HepG2 (cell line): ENCODE data around the gene THADA. TPM values are rescaled to one million over a fixed set of nuclear protein-coding genes. Genes with fewer than 3 reads are reported as not detected.

Experiments used
- ATAC-seq: fragments of 200-7000 bp; cut with Tn5 transposase; 3 replicates; pipeline ENCODE4 v1.9.1; 2020; ENCODE audit warnings: mild to moderate bottlenecking, moderate library complexity
- BruUV-seq: library from RNA; stranded (reverse); fragments of 400-500 nt; replicated peaks from 2 replicates; lab custom pipeline; 2021; lab: Mats Ljungman, UMichigan
- CTCF ChIA-PET: fragments of 300-600 bp; formaldehyde crosslinking; extraction: SDS; loops from one replicate; lab custom pipeline; 2021; ENCODE audit warnings: low total read pairs, inconsistent platforms, low intra/inter-chr PET ratio; lab: Yijun Ruan, JAX
- POLR2A ChIA-PET: fragments of 350-600 bp; sonication (Branson Sonifier 250); formaldehyde crosslinking; loops from one replicate; lab custom pipeline; 2020; ENCODE audit warnings: antibody characterized with exemption, inconsistent platforms; lab: Yijun Ruan, JAX
- DNase-seq: peaks from one replicate; pipeline ENCODE4 v3.0.0-alpha.2; 2015; ENCODE audit warnings: low spot score
- FAIRE-seq: peaks from 3 replicates; lab custom pipeline; 2011; peaks lifted over from hg19 to GRCh38; lab: Jason Lieb, UNC
- H2AFZ ChIP-seq: one replicate; pipeline ENCODE4 v1.6.1; 2011; ENCODE audit warnings: low read length, inconsistent platforms
- H3K27ac ChIP-seq: fragments of 300-600 bp; 3 replicates; pipeline ENCODE4 v1.8.0; 2011; ENCODE audit warnings: mixed run types, mild to moderate bottlenecking, mixed read lengths, low read length, inconsistent platforms; ENCODE audit not compliant: insufficient read depth; ENCODE audit errors: extremely low read length
- H3K27me3 ChIP-seq, 2 experiments: fragments of 200-600 bp in 1 of 2; 2 replicates in 1 of 2; 3 replicates in 1 of 2; pipeline versions ENCODE4 v1.6.0 to v1.8.0; 2011; ENCODE audit warnings: low read length in 2 of 2, mild to moderate bottlenecking in 2 of 2, moderate library complexity in 2 of 2, inconsistent platforms in 1 of 2; ENCODE audit not compliant: insufficient read depth in 2 of 2, control insufficient read depth in 1 of 2
- H3K36me3 ChIP-seq, 2 experiments: fragments of 200-600 bp in 1 of 2; replicated peaks in 1 of 2; 2 replicates in 1 of 2; 3 replicates in 1 of 2; pipeline versions ENCODE4 v1.5.1 to v1.8.0; 2011; ENCODE audit warnings: low read length in 2 of 2, inconsistent platforms in 1 of 2; ENCODE audit not compliant: insufficient read depth in 2 of 2, control insufficient read depth in 1 of 2
- H3K4me1 ChIP-seq: 2 replicates; pipeline ENCODE4 v1.5.1; 2012; ENCODE audit warnings: low read length, inconsistent platforms; ENCODE audit not compliant: insufficient read depth
- H3K4me2 ChIP-seq: 2 replicates; pipeline ENCODE4 v1.6.0; 2011; ENCODE audit warnings: low read depth, low read length, inconsistent platforms
- H3K4me3 ChIP-seq, 3 experiments: fragments of 200-600 bp in 1 of 3; sonication (generic), shearing (Covaris generic) in 1 of 3; replicated peaks in 1 of 3; 2 replicates each; pipeline ENCODE4 v1.5.1; 2011 to 2016; ENCODE audit warnings: low read length in 3 of 3, inconsistent platforms in 2 of 3, low read depth in 2 of 3, mild to moderate bottlenecking in 2 of 3, control low read depth in 1 of 3, mixed read lengths in 1 of 3; ENCODE audit not compliant: insufficient read depth in 1 of 3
- H3K79me2 ChIP-seq: one replicate; pipeline ENCODE4 v1.6.1; 2011; ENCODE audit warnings: low read length, inconsistent platforms; ENCODE audit not compliant: insufficient read depth
- H3K9ac ChIP-seq: 2 replicates; pipeline ENCODE4 v1.6.0; 2011; ENCODE audit warnings: mild to moderate bottlenecking, low read depth, low read length, inconsistent platforms; ENCODE audit not compliant: insufficient read depth
- H3K9me3 ChIP-seq: 2 replicates; pipeline ENCODE4 v1.5.1; 2012; ENCODE audit warnings: mild to moderate bottlenecking, low read length
- H4K20me1 ChIP-seq: 2 replicates; pipeline ENCODE4 v1.6.0; 2011; ENCODE audit warnings: inconsistent platforms, mild to moderate bottlenecking, low read length, moderate library complexity; ENCODE audit not compliant: insufficient read depth
- ARID3A ChIP-seq: IDR thresholded peaks from 2 replicates; pipeline ENCODE4 v1.6.1; 2012; ENCODE audit warnings: low read depth, low read length, improper control_type of control experiment
- ASH2L ChIP-seq: fragments of 300-600, 200-600 bp; sonication (generic); IDR thresholded peaks from 2 replicates; pipeline ENCODE4 v1.7.0; 2017; ENCODE audit warnings: low read depth, mild to moderate bottlenecking, moderate library complexity, mixed read lengths, low read length; ENCODE audit not compliant: insufficient read length
- GLI4 ChIP-seq: sonication (generic); formaldehyde crosslinking; IDR thresholded peaks from 2 replicates; pipeline ENCODE4 v1.5.1; 2020; ENCODE audit warnings: missing genetic modification reagents, mild to moderate bottlenecking, moderate library complexity, borderline replicate concordance
- IKZF5 ChIP-seq: IDR thresholded peaks from 2 replicates; pipeline ENCODE4 v1.6.1; 2018; ENCODE audit warnings: missing genetic modification reagents, mild to moderate bottlenecking, missing compliant biosample characterization
- KLF16 ChIP-seq, 2 experiments: sonication (generic) in 1 of 2; formaldehyde crosslinking in 1 of 2; IDR thresholded peaks; 2 replicates each; pipeline versions ENCODE4 v1.6.1 to v1.8.0; 2016 to 2023; ENCODE audit warnings: missing genetic modification reagents in 2 of 2, missing compliant biosample characterization in 1 of 2
- MAFF ChIP-seq: IDR thresholded peaks from 2 replicates; pipeline ENCODE4 v1.6.1; 2011; ENCODE audit warnings: low read depth, low read length, improper control_type of control experiment
- MAFK ChIP-seq, 2 experiments: IDR thresholded peaks in 1 of 2; conservative IDR thresholded peaks in 1 of 2; 2 replicates each; pipeline ENCODE4 v1.6.1; 2011; ENCODE audit warnings: improper control_type of control experiment in 2 of 2, low read length in 2 of 2
- TSC22D2 ChIP-seq: sonication (generic); formaldehyde crosslinking; IDR thresholded peaks from 2 replicates; pipeline ENCODE4 v1.5.1; 2020; ENCODE audit warnings: missing genetic modification reagents, mild to moderate bottlenecking, borderline replicate concordance
- ZNF138 ChIP-seq: sonication (generic); formaldehyde crosslinking; IDR thresholded peaks from 2 replicates; pipeline ENCODE4 v1.5.0; 2020; ENCODE audit warnings: mild to moderate bottlenecking, low read depth, missing genetic modification reagents
- ZNF430 ChIP-seq: sonication (generic); formaldehyde crosslinking; IDR thresholded peaks from 2 replicates; pipeline ENCODE4 v1.9.0; 2021; ENCODE audit warnings: mild to moderate bottlenecking, missing genetic modification reagents
- ZNF503 ChIP-seq: sonication (generic); formaldehyde crosslinking; IDR thresholded peaks from 2 replicates; pipeline ENCODE4 v1.4.0; 2020; ENCODE audit warnings: missing genetic modification reagents
- ZNF720 ChIP-seq: sonication (generic); formaldehyde crosslinking; IDR thresholded peaks from 2 replicates; pipeline ENCODE4 v1.4.0; 2020; ENCODE audit warnings: missing genetic modification reagents
- ZNF724P ChIP-seq: sonication (generic); formaldehyde crosslinking; IDR thresholded peaks from 2 replicates; pipeline ENCODE4 v1.8.0; 2022; ENCODE audit warnings: missing genetic modification reagents, borderline replicate concordance
- ZNF780A ChIP-seq: sonication (generic); formaldehyde crosslinking; IDR thresholded peaks from 2 replicates; pipeline ENCODE4 v1.8.0; 2022; ENCODE audit warnings: mild to moderate bottlenecking, missing genetic modification reagents, moderate library complexity
- ZNF878 ChIP-seq: sonication (generic); formaldehyde crosslinking; IDR thresholded peaks from 2 replicates; pipeline ENCODE4 v1.8.1; 2023; ENCODE audit warnings: mild to moderate bottlenecking, missing genetic modification reagents, moderate library complexity
- WGBS: methylation state at CpG from one replicate; pipeline ENCODE4 v1.1.6; 2017; ENCODE audit warnings: low lambda C conversion rate; 5-methylcytosine and 5-hydroxymethylcytosine counted together
- in situ Hi-C: cut with HindIII; loops from 2 replicates; pipeline ENCODE4 v1.10.0; 2017; ENCODE audit warnings: low pct_unique_long_range_greater_than_20kb; ENCODE audit not compliant: extremely low pct_ligation_motif_present
- intact Hi-C: fragments of 100-400 bp; cut with micrococcal nuclease; formaldehyde crosslinking; loops from one replicate; pipeline ENCODE4 v1.10.0; 2022; ENCODE audit not compliant: unreplicated experiment
- polyA plus RNA-seq, 8 experiments: library from polyadenylated mRNA; depleted of rRNA in 3 of 8; stranded (reverse) in 7 of 8; unstranded in 1 of 8; fragments of >200 nt; fragmentation: Illumina TruSeq in 4 of 8; extraction: Trizol in 4 of 8; gene quantifications; 2 replicates each; pipeline versions ENCODE4 v1.2.1 to v1.2.3, GENCODE V29; 2011 to 2016; ENCODE audit warnings: low read depth in 4 of 8, missing spikeins in 1 of 8, mixed read lengths in 1 of 8; ENCODE audit not compliant: insufficient read depth in 1 of 8
- total RNA-seq, 5 experiments: library from RNA; depleted of rRNA; stranded (reverse); fragments of >200 nt; fragmentation: Illumina TruSeq; extraction: Trizol; gene quantifications; 2 replicates each; pipeline ENCODE4 v1.2.3, GENCODE V29; 2016; ENCODE audit warnings: low read depth in 1 of 5

THADA gene
- total and polyA plus RNA-seq, 2 of the 13 experiments (the other 11 are each of a cell fraction or from before 2014, with no cell fraction given), result 12.7 to 21.7 TPM

- POLR2A ChIA-PET, result no interaction called here
- 90% methylated on average over 2 of the region's 2 CpGs for WGBS
- Histone ChIP-seq H3K79me2 (no peaks in the 10 kb centered on the region), H3K4me3 (no peak overlapping the region), H3K9me3 (no peaks in the 10 kb centered on the region), H3K4me1 (peaks cover 19% of the 10 kb centered on the region), H3K27me3 (no peaks in the 10 kb centered on the region), H3K27ac (no peak overlapping the region), H3K36me3 (no peaks in the 10 kb centered on the region), H4K20me1 (no peaks in the 10 kb centered on the region), H2AFZ (no peak overlapping the region), H3K9ac (no peak overlapping the region), H3K4me2 (no peak overlapping the region)
- BruUV-seq, result no TSS peak
- in situ Hi-C loops (no loop called here), intact Hi-C loops (no loop called here)
- ATAC-seq, result no peak
- CTCF ChIA-PET, result no interaction called here
- TF ChIP-seq KLF16 (CRISPR knock-in tag; IDR thresholded peaks at IDR 0.05), result no peak
- no peak for TF ChIP-seq ZNF430 (CRISPR knock-in tag)
- no peak for TF ChIP-seq ZNF503 (CRISPR knock-in tag)
- no peak for TF ChIP-seq ZNF138 (CRISPR knock-in tag)
- TF ChIP-seq ZNF780A, result no peak
- no peak for DNase-seq
- no peak for FAIRE-seq
Observed at GRCh38 chr2:43430489-43430888, 165.3 kb downstream of the THADA start.

- ChIA-PET CTCF (no interaction called here), POLR2A (no interaction called here)
- BruUV-seq, result no TSS peak
- in situ Hi-C loops (no loop called here), intact Hi-C loops (no loop called here)
- no peaks in the 10 kb centered on the region for H3K9me3 ChIP-seq
- no peak overlapping the region for H2AFZ ChIP-seq
- H3K4me3 ChIP-seq, result no peak overlapping the region
- peak; percentile 17 for DNase-seq
- no peak overlapping the region for H3K27ac ChIP-seq
- peaks cover 30% of the 10 kb centered on the region for H3K4me1 ChIP-seq
- FAIRE-seq, result no peak
- H3K36me3 ChIP-seq, result no peaks in the 10 kb centered on the region
- H4K20me1 ChIP-seq, result no peaks in the 10 kb centered on the region
- no peak for ATAC-seq
- no peak overlapping the region for H3K4me2 ChIP-seq
- whole genome bisulfite sequencing, result 92% methylated on average over 3 of the region's 3 CpGs
- H3K27me3 ChIP-seq, result no peaks in the 10 kb centered on the region
- no peak overlapping the region for H3K9ac ChIP-seq
- no peaks in the 10 kb centered on the region for H3K79me2 ChIP-seq
- TF ChIP-seq GLI4 (no peak), MAFF (peak; percentile 50; the same call in 1 of the 2 replicates), ZNF720 (no peak), ZNF724P (CRISPR knock-in tag) (no peak), ASH2L (no peak), TSC22D2 (CRISPR knock-in tag) (no peak), ZNF878 (CRISPR knock-in tag) (no peak), ARID3A (peak; percentile 66; the same call in 1 of the 2 replicates), IKZF5 (CRISPR knock-in tag) (no peak), MAFK (conservative IDR thresholded peaks at IDR 0.05 in 1 of 2, IDR thresholded peaks at IDR 0.05 in 1 of 2; ENCODE audit: low read length in 2 of 2) (peak; percentile 38 to 42; a peak in 1 of 4 replicates)
Observed at GRCh38 chr2:43429369-43429768, 166.5 kb downstream of the THADA start.
